ENCODE results near the gene TAAR1. TPM values are rescaled to one million over a fixed set of nuclear protein-coding genes. Genes with fewer than 3 reads are reported as not detected.

Gene TAAR1
- total RNA-seq, 1 donor from 2014 or later = not detected

DNA sequence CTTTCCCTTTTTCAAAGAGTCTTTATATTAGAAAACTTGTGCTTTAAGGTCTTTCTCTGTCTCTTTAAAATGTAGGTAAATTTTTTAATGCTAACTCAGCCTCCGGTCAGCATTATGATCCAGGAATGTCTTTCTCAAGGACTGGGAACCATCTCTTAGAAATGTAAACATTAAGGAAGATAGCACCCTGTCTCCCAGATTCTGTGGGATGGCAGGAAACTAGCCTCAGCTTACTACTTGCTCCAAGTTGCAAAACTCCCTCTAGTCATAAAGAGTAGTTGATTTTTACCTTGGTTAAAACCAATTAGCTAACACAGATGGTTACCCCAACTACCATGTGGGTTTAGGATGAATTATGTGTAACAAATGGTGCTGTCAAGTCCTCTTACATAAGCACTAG is 4.7 kb upstream of the TAAR1 start:
- TF ChIP-seq, protein P1, sequence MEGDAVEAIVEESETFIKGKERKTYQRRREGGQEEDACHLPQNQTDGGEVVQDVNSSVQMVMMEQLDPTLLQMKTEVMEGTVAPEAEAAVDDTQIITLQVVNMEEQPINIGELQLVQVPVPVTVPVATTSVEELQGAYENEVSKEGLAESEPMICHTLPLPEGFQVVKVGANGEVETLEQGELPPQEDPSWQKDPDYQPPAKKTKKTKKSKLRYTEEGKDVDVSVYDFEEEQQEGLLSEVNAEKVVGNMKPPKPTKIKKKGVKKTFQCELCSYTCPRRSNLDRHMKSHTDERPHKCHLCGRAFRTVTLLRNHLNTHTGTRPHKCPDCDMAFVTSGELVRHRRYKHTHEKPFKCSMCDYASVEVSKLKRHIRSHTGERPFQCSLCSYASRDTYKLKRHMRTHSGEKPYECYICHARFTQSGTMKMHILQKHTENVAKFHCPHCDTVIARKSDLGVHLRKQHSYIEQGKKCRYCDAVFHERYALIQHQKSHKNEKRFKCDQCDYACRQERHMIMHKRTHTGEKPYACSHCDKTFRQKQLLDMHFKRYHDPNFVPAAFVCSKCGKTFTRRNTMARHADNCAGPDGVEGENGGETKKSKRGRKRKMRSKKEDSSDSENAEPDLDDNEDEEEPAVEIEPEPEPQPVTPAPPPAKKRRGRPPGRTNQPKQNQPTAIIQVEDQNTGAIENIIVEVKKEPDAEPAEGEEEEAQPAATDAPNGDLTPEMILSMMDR (IDR thresholded peaks at IDR 0.05) = no peak
- no peak overlapping the region for H3K27ac Mint-ChIP-seq (ENCODE audit: unreplicated experiment)
- H3K4me3 Mint-ChIP-seq (ENCODE audit: unreplicated experiment) = no peak overlapping the region
- H3K36me3 Mint-ChIP-seq (ENCODE audit: low read depth) = peaks cover 4% of the 10 kb centered on the region
- no peak for DNase-seq (ENCODE audit: low spot score)
- H3K4me1 Mint-ChIP-seq (ENCODE audit: low read depth) = no peaks in the 10 kb centered on the region
- no peaks in the 10 kb centered on the region for H3K27me3 Mint-ChIP-seq (ENCODE audit: low read depth)
- peaks cover 14% of the 10 kb centered on the region for H3K9me3 Mint-ChIP-seq (ENCODE audit: low read depth)

DNA sequence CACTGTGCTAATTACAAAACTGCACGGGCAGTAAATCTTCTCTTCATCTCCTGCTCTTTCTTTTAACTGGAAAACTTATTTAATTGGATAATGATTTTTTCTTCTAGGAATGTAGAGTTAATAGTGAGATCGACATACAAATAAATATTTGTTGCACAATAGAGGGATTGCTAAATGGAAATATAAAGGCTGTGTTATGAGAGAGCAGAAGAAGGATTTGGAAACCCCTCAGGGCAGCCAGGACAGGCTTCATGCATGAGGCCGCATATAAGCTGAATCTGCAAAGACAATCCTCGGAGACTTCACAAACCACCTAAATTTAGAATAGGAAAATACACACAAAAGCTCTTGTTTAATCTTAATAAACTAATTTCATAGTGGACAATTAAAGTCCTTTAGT is 2.9 kb upstream of the TAAR1 start:
- H3K9me3 Mint-ChIP-seq (ENCODE audit: low read depth) = peaks cover 14% of the 10 kb centered on the region
- H3K36me3 Mint-ChIP-seq (ENCODE audit: low read depth) = peaks cover 4% of the 10 kb centered on the region
- H3K4me3 Mint-ChIP-seq (ENCODE audit: unreplicated experiment) = no peak overlapping the region
- H3K27ac Mint-ChIP-seq (ENCODE audit: unreplicated experiment) = no peak overlapping the region
- no peaks in the 10 kb centered on the region for H3K27me3 Mint-ChIP-seq (ENCODE audit: low read depth)
- no peak for DNase-seq (ENCODE audit: low spot score)
- no peaks in the 10 kb centered on the region for H3K4me1 Mint-ChIP-seq (ENCODE audit: low read depth)
- TF ChIP-seq, protein P1 (IDR thresholded peaks at IDR 0.05) = no peak

DNA sequence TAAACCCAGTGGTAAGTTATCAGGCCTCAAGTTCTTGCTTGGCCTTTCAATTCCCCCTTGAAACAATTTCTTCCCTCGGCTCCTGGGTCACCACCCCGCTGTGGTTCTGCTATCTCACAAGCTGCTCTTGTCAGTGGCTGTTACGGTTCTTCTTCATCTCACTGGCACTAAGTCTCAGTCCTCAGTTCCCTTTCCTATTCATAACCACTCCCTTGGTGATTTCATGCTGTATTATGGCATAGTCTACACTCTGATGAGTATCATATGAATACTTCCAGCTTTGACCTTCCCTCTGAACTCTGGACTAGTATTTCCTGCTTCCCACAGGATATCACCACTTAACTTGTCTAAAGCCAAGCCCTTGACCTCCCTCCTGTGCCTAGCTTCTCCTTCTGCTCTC is 7.9 kb downstream of the TAAR1 start:
- TF ChIP-seq, protein P1 (IDR thresholded peaks at IDR 0.05) = no peak
- Mint-ChIP-seq H3K4me3 (ENCODE audit: unreplicated experiment) (no peak overlapping the region), H3K27ac (ENCODE audit: unreplicated experiment) (no peak overlapping the region), H3K9me3 (ENCODE audit: low read depth) (no peaks in the 10 kb centered on the region), H3K4me1 (ENCODE audit: low read depth) (peaks cover 6% of the 10 kb centered on the region), H3K27me3 (ENCODE audit: low read depth) (peaks cover 3% of the 10 kb centered on the region), H3K36me3 (ENCODE audit: low read depth) (no peaks in the 10 kb centered on the region)
- no peak for DNase-seq (ENCODE audit: low spot score)

DNA sequence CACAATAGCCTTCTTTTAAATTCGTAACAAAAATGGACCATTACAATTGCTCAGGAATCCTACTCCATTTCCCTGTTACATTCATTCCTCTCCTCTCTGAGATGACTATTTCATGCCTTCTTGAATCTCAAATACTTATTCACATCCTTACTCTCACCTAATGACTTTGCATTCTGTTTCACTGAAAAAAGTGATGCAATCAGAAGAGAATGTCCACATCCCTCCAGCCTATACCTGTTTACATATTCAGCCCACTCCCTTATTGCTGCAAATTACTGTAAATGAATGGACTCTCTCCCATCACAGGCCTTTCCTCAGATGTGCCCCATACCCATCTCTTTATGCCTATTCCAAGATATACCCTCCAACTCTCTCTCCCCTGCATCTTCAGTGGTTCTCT is 8.6 kb downstream of the TAAR1 start:
- Mint-ChIP-seq H3K27me3 (ENCODE audit: low read depth) (no peaks in the 10 kb centered on the region), H3K36me3 (ENCODE audit: low read depth) (no peaks in the 10 kb centered on the region), H3K4me3 (ENCODE audit: unreplicated experiment) (no peak overlapping the region), H3K9me3 (ENCODE audit: low read depth) (no peaks in the 10 kb centered on the region), H3K27ac (ENCODE audit: unreplicated experiment) (no peak overlapping the region), H3K4me1 (ENCODE audit: low read depth) (peaks cover 6% of the 10 kb centered on the region)
- no peak for DNase-seq (ENCODE audit: low spot score)
- TF ChIP-seq, protein P1 (IDR thresholded peaks at IDR 0.05) = no peak

DNA sequence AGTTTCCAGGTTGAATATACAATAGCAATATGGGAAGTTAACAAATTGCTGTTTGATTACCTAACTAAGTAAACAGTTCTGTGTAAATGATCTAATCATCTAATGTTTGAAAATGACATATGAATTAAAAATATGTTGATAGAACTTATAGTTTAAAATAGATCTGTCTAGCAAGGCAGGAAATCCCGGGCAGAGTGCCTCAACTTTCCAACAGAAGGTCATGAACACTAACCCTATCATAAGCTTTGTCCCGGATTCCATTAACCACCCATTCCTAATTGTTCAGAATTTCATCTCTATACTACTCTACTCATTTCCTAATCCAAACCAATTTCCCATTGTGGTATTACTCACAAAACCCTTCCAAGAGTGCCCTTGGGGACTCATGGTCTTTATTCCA is 10.2 kb downstream of the TAAR1 start:
- no peaks in the 10 kb centered on the region for H3K27me3 Mint-ChIP-seq (ENCODE audit: low read depth)
- no peak overlapping the region for H3K27ac Mint-ChIP-seq (ENCODE audit: unreplicated experiment)
- H3K4me1 Mint-ChIP-seq (ENCODE audit: low read depth) = peaks cover 6% of the 10 kb centered on the region
- TF ChIP-seq, protein P1 (IDR thresholded peaks at IDR 0.05) = no peak
- H3K36me3 Mint-ChIP-seq (ENCODE audit: low read depth) = no peaks in the 10 kb centered on the region
- DNase-seq (ENCODE audit: low spot score) = no peak
- H3K4me3 Mint-ChIP-seq (ENCODE audit: unreplicated experiment) = no peak overlapping the region
- no peaks in the 10 kb centered on the region for H3K9me3 Mint-ChIP-seq (ENCODE audit: low read depth)
